Measurements from ENCODE around the gene KRT71. TPM values are rescaled to one million over a fixed set of nuclear protein-coding genes. Genes with fewer than 3 reads are reported as not detected.
A peak's percentile ranks its signal among the peaks of the same experiment; 100 is the strongest.

The KRT71 gene
- total RNA-seq, 4 donors from 2014 or later: not detected

- Histone ChIP-seq H3K27ac (peak overlapping the region; percentile 74 to 83 (median 77)), H3K27me3 (no peaks in the 10 kb centered on the region), H3K4me1 (peaks cover 25 to 59% (median 27%) of the 10 kb centered on the region in 3 donors), H3K36me3 (no peaks in the 10 kb centered on the region), H3K4me3 (no peak overlapping the region), H3K9me3 (no peaks in the 10 kb centered on the region)
- no peak for DNase-seq
- no peak for TF ChIP-seq CTCF (IDR thresholded peaks at IDR 0.05)
- no peak for TF ChIP-seq POLR2A (IDR thresholded peaks at IDR 0.05)
- WGBS, 2 donors: 29% methylated on average over 6 of the region's 6 CpGs
- intact Hi-C loops (cut with DNase I): loop anchor here (5.0 kb wide), 1 partner anchor 296 kb away; no protein-coding TSS in a partner anchor
These were observed 28.5 kb upstream of the KRT71 start for GRCh38 chr12:52581481-52581880.

DNA sequence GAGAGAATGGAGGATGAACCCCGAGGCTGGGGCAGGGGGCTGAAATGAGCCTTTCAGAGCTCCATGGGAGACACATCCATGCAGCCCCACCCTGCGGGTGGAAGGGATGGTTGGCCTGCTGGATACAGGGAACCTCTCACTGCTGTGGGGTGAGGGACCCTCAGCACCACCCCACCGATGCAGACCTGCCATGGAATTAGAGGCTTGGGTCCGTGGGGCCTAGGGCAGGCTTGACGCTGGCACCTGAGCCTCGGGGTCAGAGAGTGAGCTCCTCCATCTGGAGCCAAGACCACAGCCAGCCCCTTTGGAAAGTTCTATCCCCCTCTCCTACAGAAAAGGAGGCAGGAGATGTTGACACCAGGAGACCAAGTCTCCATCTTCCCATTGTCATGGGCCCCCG is 28.1 kb upstream of the KRT71 start:
- H3K4me1 ChIP-seq: peaks cover 25 to 59% (median 27%) of the 10 kb centered on the region in 3 donors
- peak overlapping the region; percentile 74 to 83 (median 77) for H3K27ac ChIP-seq
- intact Hi-C loops (cut with DNase I): loop anchor here (5.0 kb wide), 1 partner anchor 296 kb away; no protein-coding TSS in a partner anchor
- TF ChIP-seq CTCF (IDR thresholded peaks at IDR 0.05) (no peak), POLR2A (IDR thresholded peaks at IDR 0.05) (no peak)
- no peak overlapping the region for H3K4me3 ChIP-seq
- no peak for DNase-seq
- WGBS, 2 donors: 42 to 66% methylated on average over 4 to 6 of the region's 7 CpGs
- H3K9me3 ChIP-seq: no peaks in the 10 kb centered on the region
- H3K36me3 ChIP-seq: no peaks in the 10 kb centered on the region
- H3K27me3 ChIP-seq: no peaks in the 10 kb centered on the region

DNA sequence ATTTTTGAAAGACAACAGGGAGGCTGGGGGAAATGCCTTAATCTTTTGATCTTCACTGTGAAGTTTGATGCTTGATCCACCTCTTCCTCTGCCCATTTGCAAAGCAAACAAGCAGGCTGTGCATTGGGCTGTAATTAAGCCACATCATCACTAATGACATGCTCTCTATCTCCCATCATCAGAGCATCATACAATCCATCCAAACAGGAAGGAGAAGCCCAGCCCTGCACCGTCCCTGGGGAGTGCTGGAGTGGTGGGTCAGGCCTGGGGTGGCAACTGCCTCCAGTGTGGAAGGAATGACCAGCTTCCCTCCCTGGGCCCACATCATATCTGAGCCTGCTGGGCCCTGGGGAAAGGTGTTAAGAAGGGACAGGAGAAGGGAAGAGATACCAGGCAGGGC is 27.6 kb upstream of the KRT71 start:
- peak overlapping the region; percentile 74 to 83 (median 77) for H3K27ac ChIP-seq
- H3K4me1 ChIP-seq: peaks cover 25 to 59% (median 27%) of the 10 kb centered on the region in 3 donors
- no peaks in the 10 kb centered on the region for H3K27me3 ChIP-seq
- intact Hi-C loops (cut with DNase I): loop anchor here (5.0 kb wide), 1 partner anchor 297 kb away; no protein-coding TSS in a partner anchor
- 0% methylated on average over 1 of the region's 1 CpG; no CpG with 5 or more reads in 1 of the 2 donors for WGBS, 2 donors
- no peaks in the 10 kb centered on the region for H3K9me3 ChIP-seq
- TF ChIP-seq POLR2A (IDR thresholded peaks at IDR 0.05) (no peak), CTCF (IDR thresholded peaks at IDR 0.05) (no peak)
- no peak overlapping the region for H3K4me3 ChIP-seq
- DNase-seq: no peak
- no peaks in the 10 kb centered on the region for H3K36me3 ChIP-seq

GRCh38 chr12:52579468-52580465 is 26.8 kb upstream of the KRT71 start:
- H3K27ac ChIP-seq: peak overlapping the region; percentile 75 to 83 (median 77)
- no peak for TF ChIP-seq CTCF (IDR thresholded peaks at IDR 0.05)
- no peak for TF ChIP-seq POLR2A (IDR thresholded peaks at IDR 0.05)
- no peaks in the 10 kb centered on the region for H3K9me3 ChIP-seq
- no peaks in the 10 kb centered on the region for H3K27me3 ChIP-seq
- no peak overlapping the region for H3K4me3 ChIP-seq
- DNase-seq: no peak
- peaks cover 25 to 59% (median 27%) of the 10 kb centered on the region in 3 donors for H3K4me1 ChIP-seq
- intact Hi-C loops (cut with DNase I): loop anchor here (5.0 to 10.0 kb wide), 2 partner anchors 195 to 298 kb away; partner anchors contain the start of gene KRT84
- no peaks in the 10 kb centered on the region for H3K36me3 ChIP-seq
- 27 to 60% methylated on average over 6 of the region's 10 CpGs for WGBS, 2 donors

DNA sequence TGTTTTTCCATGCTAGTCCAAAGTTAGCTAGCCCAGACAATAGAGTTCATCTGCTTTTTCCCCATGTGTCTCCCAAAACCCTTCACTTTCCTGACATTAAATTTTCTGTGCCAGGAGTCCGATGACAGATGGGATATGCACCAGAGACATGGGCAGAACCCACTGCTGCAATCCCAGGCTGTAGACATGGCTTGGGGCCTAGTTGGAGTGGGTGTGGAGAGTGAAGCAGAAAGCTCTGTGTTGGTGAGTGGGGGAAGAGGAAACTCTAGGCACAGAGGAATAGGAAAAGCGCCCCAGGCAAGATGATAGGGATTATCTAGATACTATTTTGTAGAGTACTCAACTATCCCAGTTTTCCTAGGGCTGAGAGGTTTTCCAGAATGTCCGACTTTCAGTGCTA is 25.5 kb upstream of the KRT71 start:
- Histone ChIP-seq H3K27me3 (peaks cover 0 to 5% (median 0%) of the 10 kb centered on the region in 4 donors), H3K27ac (peak overlapping the region; percentile 75 to 83 (median 77)), H3K4me3 (no peak overlapping the region), H3K9me3 (no peaks in the 10 kb centered on the region), H3K36me3 (no peaks in the 10 kb centered on the region), H3K4me1 (peaks cover 25 to 59% (median 27%) of the 10 kb centered on the region in 3 donors)
- DNase-seq: no peak
- no peak for TF ChIP-seq CTCF (IDR thresholded peaks at IDR 0.05)
- TF ChIP-seq POLR2A (IDR thresholded peaks at IDR 0.05): no peak
- 39 to 58% methylated on average over 3 of the region's 3 CpGs for WGBS, 2 donors
- intact Hi-C loops (cut with DNase I): loop anchor here (10.0 kb wide), 1 partner anchor 194 kb away; the partner anchor contains the start of gene KRT84
